C4-2B (cell line): ENCODE data around the gene ZNF536.

ENCODE experiments used
- ZFX ChIP-seq: fragments of 450-650 bp; IDR thresholded peaks from 2 replicates; pipeline ENCODE4 v1.6.1; 2017
- TF ChIP-seq, protein P1 (sequence below): fragments of 450-650 bp; conservative IDR thresholded peaks from 2 replicates; pipeline ENCODE4 v1.5.1; 2017; ENCODE audit warnings: mild to moderate bottlenecking

DNA sequence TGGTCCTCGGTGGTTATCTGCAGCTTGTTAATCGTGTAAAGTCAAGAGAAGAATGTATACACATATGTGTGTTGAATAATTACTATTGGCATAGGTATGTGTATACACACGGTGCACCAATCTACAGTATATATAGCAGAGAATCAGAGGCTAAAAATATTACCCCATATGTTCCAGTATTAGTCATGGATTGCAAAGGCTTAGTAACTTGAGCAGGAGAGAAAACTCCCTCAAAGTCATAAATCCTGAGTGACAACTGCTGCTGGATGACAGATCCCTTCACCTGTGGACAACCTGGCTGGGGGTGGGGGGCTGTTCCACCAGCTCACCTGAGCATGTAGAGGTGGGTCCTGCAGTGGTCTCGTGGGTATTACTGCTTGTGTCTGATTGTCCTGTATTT is 185.0 kb downstream of the ZNF536 start:
- TF ChIP-seq, protein P1, sequence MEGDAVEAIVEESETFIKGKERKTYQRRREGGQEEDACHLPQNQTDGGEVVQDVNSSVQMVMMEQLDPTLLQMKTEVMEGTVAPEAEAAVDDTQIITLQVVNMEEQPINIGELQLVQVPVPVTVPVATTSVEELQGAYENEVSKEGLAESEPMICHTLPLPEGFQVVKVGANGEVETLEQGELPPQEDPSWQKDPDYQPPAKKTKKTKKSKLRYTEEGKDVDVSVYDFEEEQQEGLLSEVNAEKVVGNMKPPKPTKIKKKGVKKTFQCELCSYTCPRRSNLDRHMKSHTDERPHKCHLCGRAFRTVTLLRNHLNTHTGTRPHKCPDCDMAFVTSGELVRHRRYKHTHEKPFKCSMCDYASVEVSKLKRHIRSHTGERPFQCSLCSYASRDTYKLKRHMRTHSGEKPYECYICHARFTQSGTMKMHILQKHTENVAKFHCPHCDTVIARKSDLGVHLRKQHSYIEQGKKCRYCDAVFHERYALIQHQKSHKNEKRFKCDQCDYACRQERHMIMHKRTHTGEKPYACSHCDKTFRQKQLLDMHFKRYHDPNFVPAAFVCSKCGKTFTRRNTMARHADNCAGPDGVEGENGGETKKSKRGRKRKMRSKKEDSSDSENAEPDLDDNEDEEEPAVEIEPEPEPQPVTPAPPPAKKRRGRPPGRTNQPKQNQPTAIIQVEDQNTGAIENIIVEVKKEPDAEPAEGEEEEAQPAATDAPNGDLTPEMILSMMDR, result no peak
- TF ChIP-seq ZFX, result no peak
